Measurements from ENCODE around the gene CBLB. TPM values are rescaled to one million over a fixed set of nuclear protein-coding genes. Genes with fewer than 3 reads are reported as not detected.
"Not testable (repeated sequence)": the region's sequence is repeated elsewhere in the genome, so short reads cannot be mapped to it uniquely, and the experiment has no call there.

Gene CBLB
- total and polyA plus RNA-seq, 10 donors: 13.8 to 138 (median 67.5) TPM

DNA sequence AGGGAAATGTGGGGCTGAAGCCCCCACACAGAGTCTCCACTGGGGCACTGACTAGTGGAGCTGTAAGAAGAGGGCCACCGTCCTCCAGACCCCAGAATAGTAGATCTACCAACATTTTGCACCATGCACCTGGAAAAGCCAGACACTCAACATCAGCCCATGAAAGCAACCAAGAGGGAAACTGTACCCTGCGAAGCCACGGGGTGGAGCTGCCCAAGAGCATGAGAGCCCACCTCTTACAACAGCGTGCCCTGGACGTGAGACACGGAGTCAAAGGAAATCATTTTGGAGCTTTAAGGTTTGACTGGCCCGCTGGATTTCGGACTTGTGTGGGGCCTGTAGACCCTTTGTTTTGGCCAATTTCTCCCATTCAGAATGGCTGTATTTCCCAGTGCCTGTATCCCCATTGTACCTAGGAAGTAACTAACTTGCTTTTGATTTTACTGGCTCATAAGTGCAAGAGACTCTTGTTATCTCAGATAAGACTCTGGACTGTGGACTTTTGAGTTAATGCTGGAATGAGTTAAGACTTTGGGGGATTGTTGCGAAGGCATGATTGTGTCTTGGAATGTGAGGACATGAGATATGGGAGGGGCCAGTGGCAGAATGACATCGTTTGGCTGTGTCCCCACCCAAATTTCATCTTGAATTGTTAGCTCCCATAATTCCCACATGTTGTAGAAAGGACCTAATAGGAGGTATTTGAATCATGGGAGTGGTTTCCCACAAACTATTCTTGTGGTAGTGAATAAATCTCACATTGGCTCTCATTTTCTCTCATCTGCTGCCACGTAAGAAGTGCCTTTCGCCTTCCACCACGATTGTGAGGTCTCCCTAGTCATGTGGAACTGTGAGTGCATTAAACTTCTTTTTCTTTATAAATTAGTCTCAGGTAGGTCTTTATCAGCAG lies 105.8 kb downstream of the CBLB start:
- DNase-seq: no peak
- Histone ChIP-seq H3K27me3 (replicated peaks in 1 of 7) (no peaks in the 10 kb centered on the region), H3K9me3 (peaks cover 0 to 41% (median 30%) of the 10 kb centered on the region in 8 donors), H3K27ac (peak overlapping the region in 1 of 8 donors; percentile 64), H3K4me3 (no peak overlapping the region), H3K36me3 (peaks cover 0 to 47% (median 15%) of the 10 kb centered on the region in 6 donors), H3K4me1 (peaks cover 14 to 45% (median 40%) of the 10 kb centered on the region in 6 donors)
- WGBS, 5 donors: 91 to 94% (median 92%) methylated on average over 13 of the region's 13 CpGs
- intact Hi-C loops (cut with DNase I; ENCODE audit: low total_unique reads): no loop called here
- TF ChIP-seq POLR2A (IDR thresholded peaks at IDR 0.05) (no peak), CTCF (IDR thresholded peaks at IDR 0.05 in 8 of 11, conservative IDR thresholded peaks at IDR 0.05 in 3 of 11) (no peak), POLR2AphosphoS5 (IDR thresholded peaks at IDR 0.05) (no peak)

- H3K27ac ChIP-seq; H3K27me3 ChIP-seq (replicated peaks in 1 of 7); H3K4me3 ChIP-seq; intact Hi-C loops (cut with DNase I; ENCODE audit: low total_unique reads); DNase-seq: not testable (repeated sequence)
- WGBS, 5 donors: 90 to 100% (median 99%) methylated on average over 1 of the region's 1 CpG
- peaks cover 0 to 48% (median 15%) of the 10 kb centered on the region in 6 donors for H3K36me3 ChIP-seq
- peaks cover 0 to 41% (median 30%) of the 10 kb centered on the region in 8 donors for H3K9me3 ChIP-seq
- peaks cover 10 to 37% (median 32%) of the 10 kb centered on the region in 6 donors for H3K4me1 ChIP-seq
Observed at GRCh38 chr3:105762214-105762613, 106.6 kb downstream of the CBLB start.

DNA sequence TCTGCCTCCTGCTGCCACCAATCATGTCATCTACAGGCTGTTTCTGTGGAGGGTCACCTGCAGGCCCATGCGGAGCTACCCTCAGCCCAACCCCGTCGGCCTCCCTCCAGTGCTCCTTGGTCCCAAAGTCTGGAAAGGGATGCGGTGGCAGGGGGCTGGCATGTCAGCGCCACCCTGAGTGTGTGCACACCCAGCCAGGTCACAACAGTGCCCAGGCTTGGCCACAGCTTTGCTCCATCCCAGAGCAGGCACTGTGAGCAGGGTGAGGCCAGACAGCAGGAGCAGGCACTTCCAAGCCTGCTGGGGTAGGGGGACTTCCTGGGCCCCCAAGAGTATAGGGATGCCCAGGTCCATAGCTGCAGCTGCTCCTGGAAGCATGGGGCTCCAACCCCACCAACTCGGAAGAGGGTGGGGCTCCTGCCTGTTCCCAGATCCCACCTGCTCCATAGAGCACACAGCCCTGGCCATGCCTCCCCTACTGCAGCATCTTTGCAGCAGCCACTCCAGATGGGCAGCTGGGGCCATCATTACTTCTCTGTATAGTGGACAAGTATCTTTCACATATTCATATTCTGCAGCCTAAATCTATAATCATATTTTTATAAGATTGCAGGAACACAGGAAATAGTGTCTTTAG lies 109.3 kb downstream of the CBLB start:
- TF ChIP-seq POLR2AphosphoS5 (IDR thresholded peaks at IDR 0.05): peak in 2 of 3 donors; percentile 14 to 59
- TF ChIP-seq CTCF (IDR thresholded peaks at IDR 0.05 in 8 of 11, conservative IDR thresholded peaks at IDR 0.05 in 3 of 11): no peak
- intact Hi-C loops (cut with DNase I; ENCODE audit: low total_unique reads): no loop called here
- no peaks in the 10 kb centered on the region for H3K27me3 ChIP-seq (replicated peaks in 1 of 7)
- H3K4me3 ChIP-seq: no peak overlapping the region
- peaks cover 2 to 37% (median 13%) of the 10 kb centered on the region in 6 donors for H3K4me1 ChIP-seq
- peaks cover 0 to 48% (median 15%) of the 10 kb centered on the region in 6 donors for H3K36me3 ChIP-seq
- peak overlapping the region in 2 of 8 donors; percentile 17 to 52 for H3K27ac ChIP-seq
- 95 to 100% (median 99%) methylated on average over 1 to 6 of the region's 6 CpGs for WGBS, 5 donors
- DNase-seq: no peak
- H3K9me3 ChIP-seq: peaks cover 0 to 41% (median 30%) of the 10 kb centered on the region in 8 donors

DNA sequence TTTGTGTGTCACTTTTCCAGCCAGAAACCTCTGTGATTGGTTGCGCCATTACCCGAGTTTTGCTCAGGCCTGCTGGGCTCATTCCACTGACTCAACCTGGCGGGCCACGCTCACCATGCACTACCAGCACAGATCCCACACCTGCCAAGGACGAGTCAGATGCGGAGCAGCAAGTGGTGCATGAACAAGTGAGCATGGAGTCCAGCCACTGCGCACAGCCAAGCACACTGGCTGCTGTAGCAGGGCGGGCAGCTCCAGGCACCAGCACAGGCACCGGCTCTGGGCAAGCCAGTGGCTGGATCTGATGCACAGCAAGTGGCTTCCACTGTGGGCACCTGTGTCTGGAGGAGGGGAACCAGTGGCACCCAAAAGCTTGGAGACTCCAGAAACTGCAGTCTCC lies 110.4 kb downstream of the CBLB start:
- H3K36me3 ChIP-seq: peaks cover 0 to 46% (median 15%) of the 10 kb centered on the region in 6 donors
- H3K27ac ChIP-seq: peak overlapping the region in 2 of 8 donors; percentile 17 to 52
- intact Hi-C loops (cut with DNase I; ENCODE audit: low total_unique reads): no loop called here
- DNase-seq: no peak
- peaks cover 0 to 41% (median 30%) of the 10 kb centered on the region in 8 donors for H3K9me3 ChIP-seq
- no peak overlapping the region for H3K4me3 ChIP-seq
- WGBS, 5 donors: 88 to 99% (median 98%) methylated on average over 6 to 9 of the region's 9 CpGs
- peaks cover 0 to 39% (median 14%) of the 10 kb centered on the region in 6 donors for H3K4me1 ChIP-seq
- TF ChIP-seq POLR2A (IDR thresholded peaks at IDR 0.05) (no peak), POLR2AphosphoS5 (IDR thresholded peaks at IDR 0.05) (peak in 1 of 3 donors; percentile 68)
- H3K27me3 ChIP-seq (replicated peaks in 1 of 7): no peaks in the 10 kb centered on the region
